Activated CD8-positive, alpha-beta memory T cell treated with anti-CD3 and anti-CD28 coated beads, Interleukin-2, amount 10 ng/mL, durations not matched to agents 7 days and 5 days (primary cell): Measurements from ENCODE around the gene IPO7. TPM values are rescaled to one million over a fixed set of nuclear protein-coding genes. Genes with fewer than 3 reads are reported as not detected.

Source experiments
- ATAC-seq: fragments of 150-1000 bp; cut with Tn5 transposase; one replicate; pipeline ENCODE4 v1.10.0; 2021; ENCODE audit warnings: moderate library complexity
- CTCF ChIA-PET: fragments of 350-600 bp; sonication (Branson Sonifier 250); formaldehyde crosslinking; loops from one replicate; lab custom pipeline; 2021; ENCODE audit warnings: antibody characterized with exemption; lab: Charles Lee
- DNase-seq: peaks from one replicate; pipeline ENCODE4 v3.0.0-alpha.2; 2020
- H3K27ac Mint-ChIP-seq: one replicate; pipeline ENCODE4 v1.8.0; 2021; ENCODE audit warnings: mild to moderate bottlenecking, mixed read lengths
- H3K27me3 Mint-ChIP-seq: one replicate; pipeline ENCODE4 v1.8.0; 2021; ENCODE audit warnings: mixed read lengths
- H3K36me3 Mint-ChIP-seq: one replicate; pipeline ENCODE4 v1.8.0; 2021; ENCODE audit warnings: mild to moderate bottlenecking, mixed read lengths
- H3K4me1 Mint-ChIP-seq: one replicate; pipeline ENCODE4 v1.8.0; 2021; ENCODE audit warnings: mixed read lengths
- H3K4me3 Mint-ChIP-seq: one replicate; pipeline ENCODE4 v1.8.0; 2021; ENCODE audit warnings: mild to moderate bottlenecking, moderate library complexity, mixed read lengths
- H3K9me3 Mint-ChIP-seq: one replicate; pipeline ENCODE4 v1.8.0; 2022; ENCODE audit warnings: low read depth, mixed read lengths
- total RNA-seq, 2 experiments: library from RNA; stranded (reverse); gene quantifications; one replicate each; pipeline ENCODE4 v1.2.3, GENCODE V29; 2021

Gene IPO7
- total RNA-seq, 2 experiments from 2014 or later, result 98.5 to 121 TPM

DNA sequence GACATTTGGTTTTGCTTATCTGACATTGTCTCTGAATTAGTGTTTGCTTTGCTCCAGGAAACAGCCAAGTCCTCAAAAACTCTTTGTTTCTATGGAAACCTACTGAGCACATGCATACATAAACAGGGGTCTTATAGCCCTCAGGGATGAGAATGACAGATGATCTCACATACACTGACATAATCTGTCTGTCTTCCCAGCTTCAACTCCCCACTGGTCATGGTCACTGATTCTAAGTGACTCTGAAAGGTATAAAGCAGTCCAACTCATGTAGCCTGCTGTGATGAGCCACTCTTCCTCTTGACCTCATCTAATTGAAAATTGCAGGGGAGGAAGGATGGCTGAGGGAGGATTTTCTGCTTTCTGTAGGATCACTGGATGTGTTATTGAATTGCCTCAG is 89.0 kb downstream of the IPO7 start:
- H3K27me3 Mint-ChIP-seq, result no peaks in the 10 kb centered on the region
- H3K9me3 Mint-ChIP-seq, result no peaks in the 10 kb centered on the region
- no peak overlapping the region for H3K27ac Mint-ChIP-seq
- peaks cover 7% of the 10 kb centered on the region for H3K4me1 Mint-ChIP-seq
- ATAC-seq (no peak), DNase-seq (no peak)
- H3K4me3 Mint-ChIP-seq, result no peak overlapping the region
- CTCF ChIA-PET, result interaction anchor here (0.6 to 1.8 kb wide), 2 partner anchors 34 to 1263 kb away, joined by 3 to 7 read pairs; no protein-coding TSS in a partner anchor
- peaks cover 36% of the 10 kb centered on the region for H3K36me3 Mint-ChIP-seq

DNA sequence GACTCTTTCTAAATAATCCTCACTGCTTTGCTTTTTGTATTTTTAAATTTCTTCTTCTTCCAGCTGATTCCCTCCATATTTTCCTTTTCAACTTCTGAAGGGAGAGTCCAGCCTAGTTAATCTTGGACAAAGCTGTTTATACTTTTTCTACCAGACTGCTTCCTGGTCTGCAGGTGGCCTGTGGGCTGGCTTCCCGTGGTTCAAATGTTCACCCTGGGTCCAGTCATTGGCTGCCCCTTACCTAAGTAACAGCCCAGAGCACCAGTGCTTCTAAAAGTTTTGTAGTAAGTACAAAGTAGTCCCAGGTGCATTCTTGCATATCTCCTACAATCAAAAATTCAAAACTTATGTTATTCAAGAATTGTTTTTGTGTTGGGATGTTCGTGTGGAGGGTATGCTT is 95.4 kb downstream of the IPO7 start:
- no peaks in the 10 kb centered on the region for H3K27me3 Mint-ChIP-seq
- no peak overlapping the region for H3K27ac Mint-ChIP-seq
- CTCF ChIA-PET, result interaction anchor here (1.2 to 1.5 kb wide), 3 partner anchors 19 to 133 kb away, joined by 3 to 8 read pairs (median 8); partner anchors contain the start of gene ZNF143
- H3K36me3 Mint-ChIP-seq, result peaks cover 42% of the 10 kb centered on the region
- peaks cover 2% of the 10 kb centered on the region for H3K4me1 Mint-ChIP-seq
- H3K9me3 Mint-ChIP-seq, result no peaks in the 10 kb centered on the region
- ATAC-seq (no peak), DNase-seq (no peak)
- no peak overlapping the region for H3K4me3 Mint-ChIP-seq

DNA sequence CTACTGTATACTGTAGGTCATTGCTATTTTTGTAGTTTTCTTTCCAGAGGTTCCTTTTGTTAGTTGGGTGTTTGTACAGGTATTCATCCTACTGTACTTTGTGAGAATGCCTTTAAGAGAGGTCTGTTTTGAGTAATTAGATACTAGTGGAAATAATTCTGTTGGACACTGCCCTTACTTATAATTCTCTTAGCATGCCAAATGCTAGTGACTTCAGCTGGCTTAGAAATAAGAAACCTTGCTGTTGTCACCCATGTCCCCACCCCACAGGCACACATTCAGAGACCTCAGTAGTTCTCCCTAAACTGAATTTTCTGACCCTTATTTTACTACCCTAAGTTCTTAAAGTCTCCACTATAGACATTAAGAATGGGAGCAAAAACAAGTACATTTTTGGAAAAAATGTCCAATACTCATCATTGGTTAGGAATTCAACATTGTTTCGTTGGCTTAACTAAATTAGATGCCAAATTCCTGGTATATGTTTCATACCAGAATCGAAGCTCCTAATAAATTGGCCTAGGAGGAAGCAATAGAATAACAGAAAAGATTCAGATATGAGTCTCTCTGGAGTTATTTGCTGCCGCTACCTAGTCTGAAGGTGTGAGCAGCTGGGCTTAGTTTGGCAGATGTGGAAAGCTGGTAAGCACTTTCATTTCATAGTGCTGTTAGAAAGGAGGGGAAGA is 104.8 kb downstream of the IPO7 start:
- H3K27ac Mint-ChIP-seq, result no peak overlapping the region
- CTCF ChIA-PET, result interaction anchor here (1.5 to 3.1 kb wide), 2 partner anchors 18 to 27 kb away, joined by 5 to 15 read pairs; no protein-coding TSS in a partner anchor
- H3K36me3 Mint-ChIP-seq, result peaks cover 22% of the 10 kb centered on the region

DNA sequence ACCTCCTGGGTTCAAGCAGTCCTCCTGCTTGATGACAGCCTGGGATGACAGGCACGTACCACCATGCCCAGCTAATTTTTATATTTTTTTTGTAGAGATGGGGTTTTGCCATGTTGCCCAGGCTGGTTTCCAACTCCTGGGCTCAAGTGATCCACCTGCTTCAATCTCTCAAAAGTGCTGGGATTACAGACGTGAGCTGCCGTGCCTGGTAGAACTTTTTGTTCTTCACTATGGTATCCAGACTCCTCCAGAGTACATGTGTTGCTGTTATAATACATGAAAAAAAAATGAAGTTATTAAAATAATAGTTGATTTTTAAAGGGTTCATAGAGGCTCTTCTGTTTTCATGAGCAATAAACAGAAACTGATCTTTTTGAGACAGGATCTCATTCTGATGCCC is 105.9 kb downstream of the IPO7 start:
- H3K27me3 Mint-ChIP-seq, result no peaks in the 10 kb centered on the region
- CTCF ChIA-PET, result interaction anchor here (0.9 to 3.1 kb wide), 3 partner anchors 16 to 215 kb away, joined by 3 to 15 read pairs (median 5); no protein-coding TSS in a partner anchor
- no peaks in the 10 kb centered on the region for H3K9me3 Mint-ChIP-seq

More for the DNA sequence above, 104.8 kb downstream of the IPO7 start:
- no peak overlapping the region for H3K4me3 Mint-ChIP-seq
- DNase-seq (no peak), ATAC-seq (no peak)
- no peaks in the 10 kb centered on the region for H3K27me3 Mint-ChIP-seq
- peaks cover 2% of the 10 kb centered on the region for H3K4me1 Mint-ChIP-seq
- no peaks in the 10 kb centered on the region for H3K9me3 Mint-ChIP-seq

DNA sequence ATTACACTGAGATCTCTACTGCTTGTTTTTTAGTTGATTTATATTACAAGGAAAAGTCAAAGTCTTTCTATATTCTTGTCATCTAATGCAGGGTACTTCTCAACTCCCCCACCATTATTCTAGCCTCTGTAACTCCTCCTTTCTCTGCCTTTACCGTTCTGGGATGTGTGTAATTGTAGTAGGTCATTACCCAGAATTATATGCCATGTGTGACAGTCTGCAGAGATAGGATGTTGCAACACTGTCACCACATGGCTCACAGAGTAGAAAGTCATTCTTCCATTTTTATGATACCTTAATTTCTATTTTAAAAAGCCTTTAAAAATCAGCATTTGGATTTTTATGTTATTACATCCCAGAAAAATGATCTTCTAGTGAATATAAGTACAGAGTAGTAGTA is 109.0 kb downstream of the IPO7 start:
- CTCF ChIA-PET, result no interaction called here
- Mint-ChIP-seq H3K27me3 (no peaks in the 10 kb centered on the region), H3K9me3 (no peaks in the 10 kb centered on the region), H3K36me3 (peaks cover 25% of the 10 kb centered on the region), H3K4me3 (no peak overlapping the region), H3K27ac (no peak overlapping the region), H3K4me1 (peaks cover 2% of the 10 kb centered on the region)
- DNase-seq (no peak), ATAC-seq (no peak)

More for the DNA sequence above, 105.9 kb downstream of the IPO7 start:
- H3K4me1 Mint-ChIP-seq, result peaks cover 2% of the 10 kb centered on the region
- ATAC-seq (no peak), DNase-seq (no peak)
- H3K36me3 Mint-ChIP-seq, result peaks cover 24% of the 10 kb centered on the region
- H3K27ac Mint-ChIP-seq, result no peak overlapping the region
- H3K4me3 Mint-ChIP-seq, result no peak overlapping the region

DNA sequence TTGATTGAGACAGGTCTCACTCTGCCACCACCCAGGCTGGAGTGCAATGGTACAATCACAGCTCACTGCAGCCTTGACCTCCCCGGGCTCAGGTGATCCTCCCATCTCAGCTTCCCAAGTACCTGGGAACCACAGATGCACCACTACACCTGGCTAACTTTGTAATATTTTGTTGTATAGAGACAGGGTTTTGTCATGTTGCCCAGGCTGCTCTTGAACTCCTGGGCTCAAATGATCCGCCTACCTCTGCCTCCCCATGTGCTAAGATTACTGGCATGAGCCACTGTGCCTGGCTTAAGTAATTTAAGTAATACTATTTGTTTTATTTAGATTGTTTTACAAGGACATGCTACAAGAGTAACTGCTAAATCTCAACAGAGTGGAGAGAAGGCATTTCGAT is 109.9 kb downstream of the IPO7 start:
- H3K27ac Mint-ChIP-seq, result no peak overlapping the region
- no peak for ATAC-seq
- no peaks in the 10 kb centered on the region for H3K27me3 Mint-ChIP-seq
- no peak overlapping the region for H3K4me3 Mint-ChIP-seq
- no peaks in the 10 kb centered on the region for H3K9me3 Mint-ChIP-seq
- peaks cover 2% of the 10 kb centered on the region for H3K4me1 Mint-ChIP-seq
- CTCF ChIA-PET, result interaction anchor here (0.6 kb wide), 1 partner anchor 12 kb away, joined by 4 read pairs; no protein-coding TSS in a partner anchor
- peaks cover 27% of the 10 kb centered on the region for H3K36me3 Mint-ChIP-seq
- DNase-seq, result no peak

DNA sequence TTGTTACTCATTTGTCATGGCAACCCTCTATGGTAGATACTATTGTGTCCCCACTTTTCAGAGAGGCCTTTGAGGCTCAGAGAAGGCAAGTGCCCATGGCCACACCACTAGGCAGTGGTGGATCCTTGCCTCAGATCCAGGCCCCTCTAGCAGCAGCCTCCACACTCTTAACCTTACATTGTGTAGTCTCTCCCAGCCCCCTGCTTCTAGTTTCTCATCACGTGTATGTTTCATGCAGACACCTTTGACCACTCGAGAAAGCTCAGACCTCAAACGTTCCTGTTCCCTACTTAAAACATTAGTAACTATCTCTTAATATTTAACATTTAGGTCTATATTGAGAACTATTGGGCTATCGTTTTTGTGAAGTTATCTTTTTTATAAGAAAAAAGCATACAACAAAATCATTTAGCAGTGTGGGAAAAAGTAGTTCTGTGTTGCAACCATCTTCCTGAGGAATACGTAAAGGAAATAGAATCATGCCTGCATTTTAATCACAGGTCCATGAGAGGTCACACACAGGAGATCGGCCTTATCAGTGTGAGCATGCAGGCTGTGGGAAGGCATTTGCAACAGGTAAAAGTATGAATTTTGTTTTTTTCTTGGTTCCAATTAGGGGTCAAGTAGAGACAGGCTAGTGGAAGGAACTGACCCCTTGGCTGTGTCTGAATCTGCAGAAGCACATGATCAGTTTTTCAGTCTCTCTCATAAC is 111.5 kb downstream of the IPO7 start:
- Mint-ChIP-seq H3K4me3 (no peak overlapping the region), H3K27me3 (no peaks in the 10 kb centered on the region), H3K27ac (no peak overlapping the region), H3K36me3 (peaks cover 28% of the 10 kb centered on the region), H3K4me1 (peaks cover 2% of the 10 kb centered on the region), H3K9me3 (no peaks in the 10 kb centered on the region)
- ATAC-seq (no peak), DNase-seq (no peak)
- CTCF ChIA-PET, result interaction anchor here (1.1 kb wide), 1 partner anchor 10 kb away, joined by 4 read pairs; no protein-coding TSS in a partner anchor

Other genes with a start within 250 kb of the IPO7 start
- gene DENND5A, start 119.3 kb upstream of the IPO7 start, total RNA-seq, result 10 to 100 TPM; 15.9 to 19.0 TPM
- gene TMEM41B, start 70.1 kb upstream of the IPO7 start, total RNA-seq, result 10 to 100 TPM; 25.7 to 27.3 TPM
- 10 to 100 TPM; 39.5 to 44.2 TPM for gene ZNF143, start 76.4 kb downstream of the IPO7 start, total RNA-seq
- 10 to 100 TPM; 76.8 to 83.3 TPM for gene WEE1, start 189.0 kb downstream of the IPO7 start, total RNA-seq